H1 (cell line): Measurements from ENCODE around the gene SCRN1. TPM values are rescaled to one million over a fixed set of nuclear protein-coding genes. Genes with fewer than 3 reads are reported as not detected.

Experiments
- CTCF ChIA-PET: fragments of 300-600 bp; sonication (Branson Sonifier 250); formaldehyde crosslinking; loops from one replicate; lab custom pipeline; 2021; ENCODE audit not compliant: partially characterized antibody; lab: Charles Lee
- POLR2A ChIA-PET: fragments of 300-600 bp; sonication (Branson Sonifier 250); formaldehyde crosslinking; loops from one replicate; lab custom pipeline; 2021; ENCODE audit warnings: inconsistent platforms; ENCODE audit not compliant: partially characterized antibody; lab: Charles Lee
- DNase-seq, 2 experiments: peaks; one replicate each; pipeline versions ENCODE4 v3.0.0 to v3.0.0-alpha.2; 2010 to 2022; ENCODE audit warnings: low spot score in 2 of 2, low read depth in 1 of 2, mixed read lengths in 1 of 2
- FAIRE-seq: peaks from 2 replicates; lab custom pipeline; 2011; peaks lifted over from hg19 to GRCh38; lab: Jason Lieb, UNC
- H2AFZ ChIP-seq: 2 replicates; pipeline ENCODE4 v1.8.1; 2012; ENCODE audit warnings: low read length, inconsistent platforms
- H2AK5ac ChIP-seq: 2 replicates; pipeline ENCODE4 v1.6.1; 2013; ENCODE audit warnings: low read depth, low read length
- H2BK120ac ChIP-seq: replicated peaks from 2 replicates; pipeline ENCODE3; 2013; ENCODE audit warnings: low read depth, low read length, inconsistent platforms
- H2BK12ac ChIP-seq: 2 replicates; pipeline ENCODE4 v1.6.1; 2013; ENCODE audit warnings: low read depth, low read length
- H2BK15ac ChIP-seq: 2 replicates; pipeline ENCODE4 v1.6.1; 2013; ENCODE audit warnings: low read length
- H2BK20ac ChIP-seq: 2 replicates; pipeline ENCODE4 v1.6.1; 2013; ENCODE audit warnings: low read length
- H2BK5ac ChIP-seq: 2 replicates; pipeline ENCODE4 v1.6.1; 2013; ENCODE audit warnings: low read depth, low read length
- H3K14ac ChIP-seq: 2 replicates; pipeline ENCODE4 v1.6.1; 2013; ENCODE audit warnings: inconsistent platforms; ENCODE audit not compliant: insufficient read length
- H3K18ac ChIP-seq: 2 replicates; pipeline ENCODE4 v1.6.1; 2013; ENCODE audit warnings: low read length; ENCODE audit errors: extremely low read depth
- H3K23ac ChIP-seq: 2 replicates; pipeline ENCODE4 v1.6.1; 2013; ENCODE audit warnings: inconsistent platforms; ENCODE audit not compliant: insufficient read length
- H3K23me2 ChIP-seq: 2 replicates; pipeline ENCODE4 v1.6.1; 2013; ENCODE audit warnings: low read depth, low read length
- H3K27ac ChIP-seq: 2 replicates; pipeline ENCODE4 v1.6.1; 2011; ENCODE audit warnings: low read depth, low read length, inconsistent platforms
- H3K27me3 ChIP-seq, 4 experiments: replicated peaks in 1 of 4; 1 replicate in 1 of 4; 2 replicates in 3 of 4; pipeline versions ENCODE4 v1.6.1 to v1.8.1; 2011 to 2013; ENCODE audit warnings: low read length in 3 of 4, mild to moderate bottlenecking in 3 of 4, inconsistent platforms in 2 of 4, mixed read lengths in 2 of 4, moderate library complexity in 1 of 4; ENCODE audit not compliant: control insufficient read depth in 3 of 4, insufficient read depth in 3 of 4; ENCODE audit errors: extremely low read depth in 1 of 4
- H3K36me3 ChIP-seq, 4 experiments: 2 replicates each; pipeline versions ENCODE4 v1.6.1 to v1.8.1; 2011 to 2013; ENCODE audit warnings: mild to moderate bottlenecking in 4 of 4, low read length in 3 of 4, moderate library complexity in 2 of 4, control low read depth in 1 of 4, inconsistent platforms in 1 of 4; ENCODE audit not compliant: insufficient read depth in 4 of 4, control insufficient read depth in 2 of 4
- H3K4ac ChIP-seq: replicated peaks from 2 replicates; pipeline ENCODE3; 2013; ENCODE audit warnings: low read length, low read depth, mixed read lengths, inconsistent platforms; ENCODE audit not compliant: insufficient read length
- H3K4me1 ChIP-seq, 4 experiments: replicated peaks in 1 of 4; 1 replicate in 1 of 4; 2 replicates in 3 of 4; pipeline versions ENCODE4 v1.6.1 to v1.8.1; 2011 to 2013; ENCODE audit warnings: low read length in 3 of 4, inconsistent platforms in 2 of 4, mixed read lengths in 1 of 4; ENCODE audit not compliant: insufficient read depth in 4 of 4, control insufficient read depth in 3 of 4
- H3K4me2 ChIP-seq, 2 experiments: 2 replicates each; pipeline versions ENCODE4 v1.6.1 to v1.8.1; 2011 to 2013; ENCODE audit warnings: low read depth in 2 of 2, low read length in 2 of 2, control low read depth in 1 of 2, inconsistent platforms in 1 of 2, mild to moderate bottlenecking in 1 of 2; ENCODE audit not compliant: insufficient read depth in 1 of 2
- H3K4me3 ChIP-seq, 4 experiments: fragments of 200-600, 300-600 bp in 1 of 4; sonication (generic), shearing (Covaris generic), sonication (Bioruptor Twin) in 1 of 4; 2 replicates each; pipeline versions ENCODE4 v1.5.1 to v1.8.1; 2011 to 2016; ENCODE audit warnings: low read length in 4 of 4, low read depth in 3 of 4, control low read depth in 2 of 4, inconsistent platforms in 2 of 4, mild to moderate bottlenecking in 2 of 4, mixed read lengths in 1 of 4, moderate library complexity in 1 of 4; ENCODE audit not compliant: insufficient read depth in 2 of 4; ENCODE audit errors: extremely low read depth in 1 of 4
- H3K56ac ChIP-seq: replicated peaks from 2 replicates; pipeline ENCODE3; 2013; ENCODE audit warnings: low read depth, mild to moderate bottlenecking, mixed read lengths, low read length, inconsistent platforms; ENCODE audit not compliant: insufficient read length
- H3K79me1 ChIP-seq: 2 replicates; pipeline ENCODE4 v1.6.1; 2013; ENCODE audit warnings: low read depth, low read length, control low read depth
- H3K79me2 ChIP-seq, 2 experiments: 2 replicates each; pipeline versions ENCODE4 v1.6.1 to v1.8.1; 2012 to 2013; ENCODE audit warnings: low read length in 2 of 2, mild to moderate bottlenecking in 2 of 2, inconsistent platforms in 1 of 2; ENCODE audit not compliant: insufficient read depth in 2 of 2, control insufficient read depth in 1 of 2
- H3K9ac ChIP-seq, 4 experiments: replicated peaks in 1 of 4; 1 replicate in 1 of 4; 2 replicates in 3 of 4; pipeline versions ENCODE4 v1.6.1 to v1.8.1; 2011 to 2013; ENCODE audit warnings: low read depth in 3 of 4, low read length in 3 of 4, control low read depth in 2 of 4, mild to moderate bottlenecking in 2 of 4, moderate library complexity in 2 of 4, inconsistent platforms in 1 of 4; ENCODE audit errors: extremely low read depth in 1 of 4
- H3K9me3 ChIP-seq, 2 experiments: 2 replicates each; pipeline versions ENCODE4 v1.6.1 to v1.8.1; 2012 to 2013; ENCODE audit warnings: mild to moderate bottlenecking in 2 of 2, moderate library complexity in 2 of 2, control low read depth in 1 of 2, inconsistent platforms in 1 of 2, low read depth in 1 of 2, low read length in 1 of 2, mixed read lengths in 1 of 2; ENCODE audit not compliant: insufficient read depth in 2 of 2
- H4K20me1 ChIP-seq, 2 experiments: replicated peaks in 1 of 2; 2 replicates each; pipeline versions ENCODE3 to v1.8.1; 2011 to 2013; ENCODE audit warnings: inconsistent platforms in 2 of 2, low read length in 2 of 2, mild to moderate bottlenecking in 1 of 2; ENCODE audit not compliant: insufficient read depth in 2 of 2, control insufficient read depth in 1 of 2
- H4K5ac ChIP-seq: 2 replicates; pipeline ENCODE4 v1.6.1; 2013; ENCODE audit warnings: low read length, low read depth, mixed read lengths, inconsistent platforms; ENCODE audit not compliant: insufficient read length
- H4K8ac ChIP-seq: 2 replicates; pipeline ENCODE4 v1.8.0; 2013; ENCODE audit warnings: mild to moderate bottlenecking, moderate library complexity, low read length, inconsistent platforms; ENCODE audit not compliant: insufficient read depth; ENCODE audit errors: extremely low read depth
- H4K91ac ChIP-seq: replicated peaks from 2 replicates; pipeline ENCODE3; 2013; ENCODE audit warnings: low read length, mixed read lengths, inconsistent platforms; ENCODE audit not compliant: insufficient read length
- BRCA1 ChIP-seq: IDR thresholded peaks from 2 replicates; pipeline ENCODE4 v1.6.1; 2012; ENCODE audit warnings: low read depth, low read length, improper control_type of control experiment
- CBX8 ChIP-seq: fragments of 300-800, 300-1000 bp; sonication (generic); IDR thresholded peaks from 2 replicates; pipeline ENCODE4 v1.7.1; 2016; ENCODE audit warnings: low read depth, low read length, borderline replicate concordance
- CEBPB ChIP-seq: IDR thresholded peaks from 2 replicates; pipeline ENCODE4 v1.6.1; 2012; ENCODE audit warnings: low read depth, low read length
- MAFK ChIP-seq: IDR thresholded peaks from 2 replicates; pipeline ENCODE4 v1.6.1; 2012; ENCODE audit warnings: low read depth, mild to moderate bottlenecking, improper control_type of control experiment, low read length
- NRF1 ChIP-seq: IDR thresholded peaks from 2 replicates; pipeline ENCODE4 v1.6.1; 2011; ENCODE audit warnings: mild to moderate bottlenecking, low read depth, low read length, improper control_type of control experiment
- RBBP5 ChIP-seq: IDR thresholded peaks from 2 replicates; pipeline ENCODE4 v1.7.1; 2012; ENCODE audit warnings: low read depth, mild to moderate bottlenecking, inconsistent platforms, low read length, moderate library complexity, borderline replicate concordance
- SUZ12 ChIP-seq: fragments of 200-600 bp; sonication (generic); IDR thresholded peaks from 2 replicates; pipeline ENCODE4 v1.6.1; 2012; ENCODE audit warnings: mild to moderate bottlenecking, inconsistent platforms, low read length, moderate library complexity, mixed read lengths
- WGBS, 2 experiments: shearing (Covaris generic) in 1 of 2; methylation state at CpG; one replicate each; pipeline versions ENCODE4 v1.1.6 to v1.1.7; 2013 to 2015; ENCODE audit warnings: low lambda C conversion rate in 2 of 2, mixed read lengths in 2 of 2, inconsistent platforms in 1 of 2, low coverage in 1 of 2, missing lambda C conversion rate in 1 of 2; ENCODE audit not compliant: insufficient replicate concordance in 2 of 2, insufficient coverage in 1 of 2, insufficient read length in 1 of 2; ENCODE audit errors: extremely low coverage in 1 of 2, missing lambda C conversion rate in 1 of 2; 5-methylcytosine and 5-hydroxymethylcytosine counted together
- polyA plus RNA-seq, 7 experiments: library from polyadenylated mRNA; depleted of rRNA in 3 of 7; stranded (reverse) in 5 of 7; unstranded in 2 of 7; fragments of >200 nt in 5 of 7; fragments of 200-250 nt in 2 of 7; gene quantifications; 1 replicate in 5 of 7; 2 replicates in 1 of 7; 4 replicates in 1 of 7; pipeline versions ENCODE4 v1.2.1 to v1.2.3, GENCODE V29; 2011 to 2013; ENCODE audit warnings: missing spikeins in 2 of 7, mixed read lengths in 2 of 7
- total RNA-seq: library from RNA; stranded (reverse); fragmentation: NEBNext Ultra II Directional; extraction: Animal tissue kit (Norgen Biotek cat#: 25700); gene quantifications from 2 replicates; pipeline ENCODE4 v1.2.1, GENCODE V29; 2021

Gene SCRN1
- total and polyA plus RNA-seq, 2 of the 8 experiments (the other 6 are each of a cell fraction or from before 2014, with no cell fraction given) = 36.0 to 75.8 TPM

DNA sequence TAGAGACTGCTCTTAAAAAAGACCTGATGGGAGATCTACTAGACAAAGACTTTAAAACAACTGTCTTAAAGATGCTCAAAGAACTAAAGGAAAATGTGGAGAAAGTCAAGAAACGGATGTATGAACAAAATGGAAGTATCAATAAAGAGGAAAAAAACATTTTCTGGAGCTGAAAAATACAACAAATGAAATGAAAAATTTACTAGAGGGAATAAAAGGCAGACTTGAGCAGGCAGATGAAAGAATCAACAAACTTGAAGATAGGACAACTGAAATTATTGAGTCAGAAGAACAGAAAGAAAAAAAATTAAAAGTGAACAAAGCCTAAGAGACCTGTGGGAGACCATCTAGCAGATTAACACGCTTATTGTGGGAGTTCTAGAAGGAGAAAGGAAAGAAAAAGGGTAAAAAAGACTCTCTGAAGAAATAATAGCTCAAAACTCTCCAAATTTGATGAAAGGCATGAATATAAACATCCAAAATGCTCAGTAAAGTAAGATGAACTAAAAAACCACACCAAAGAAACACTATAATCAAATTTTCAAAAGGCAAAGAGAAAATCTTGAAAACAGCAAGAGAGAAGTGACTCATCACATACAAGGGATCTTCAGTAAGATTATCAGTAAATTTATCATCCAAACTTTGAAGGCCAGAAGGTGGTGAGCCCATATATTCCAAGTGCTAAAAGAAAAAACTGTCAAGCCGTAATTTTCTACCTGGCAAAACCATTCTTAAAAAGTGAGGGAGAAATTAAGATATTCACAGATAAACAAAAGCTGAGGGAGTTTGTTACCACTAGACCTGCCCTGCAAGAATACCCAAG is 83.2 kb downstream of the SCRN1 start:
- no peak overlapping the region for H4K91ac ChIP-seq

More for the DNA sequence above, 83.2 kb downstream of the SCRN1 start:
- Histone ChIP-seq H3K9me3 (peaks cover 4% of the 10 kb centered on the region in 2 experiments; a peak in 3 of 4 replicates), H4K5ac (no peak overlapping the region), H4K8ac (no peak overlapping the region), H2BK20ac (no peak overlapping the region), H2BK15ac (no peak overlapping the region), H3K4ac (no peak overlapping the region), H4K20me1 (no peaks in the 10 kb centered on the region), H3K23me2 (no peaks in the 10 kb centered on the region), H2BK120ac (no peak overlapping the region), H3K18ac (no peak overlapping the region), H2AFZ (no peak overlapping the region), H3K4me2 (no peak overlapping the region), H3K79me1 (no peaks in the 10 kb centered on the region), H3K9ac (no peak overlapping the region), H3K14ac (no peak overlapping the region), H3K36me3 (peaks cover 3 to 35% (median 20%) of the 10 kb centered on the region in 4 experiments; a peak in 6 of 8 replicates), H2BK12ac (no peak overlapping the region), H2BK5ac (no peak overlapping the region), H3K23ac (no peak overlapping the region), H2AK5ac (no peak overlapping the region), H3K56ac (no peak overlapping the region), H3K4me3 (no peak overlapping the region), H3K27me3 (no peaks in the 10 kb centered on the region), H3K4me1 (no peaks in the 10 kb centered on the region), H3K79me2 (no peaks in the 10 kb centered on the region), H3K27ac (no peak overlapping the region)
- TF ChIP-seq NRF1 = no peak
- no peak for TF ChIP-seq BRCA1
- no peak for TF ChIP-seq CBX8
- TF ChIP-seq CEBPB = no peak
- no peak for TF ChIP-seq RBBP5
- no peak for TF ChIP-seq MAFK
- TF ChIP-seq SUZ12 = no peak
- WGBS, 2 experiments = 91% methylated on average over 3 of the region's 3 CpGs; no CpG with 5 or more reads in 1 of the 2 experiments
- CTCF ChIA-PET = interaction anchor here (1.1 to 1.4 kb wide), 4 partner anchors 15 to 71 kb away, joined by 3 to 5 read pairs (median 4); no protein-coding TSS in a partner anchor
- no peak for FAIRE-seq
- no peak for DNase-seq
- POLR2A ChIA-PET = no interaction called here
